Uterus (tissue), 4 donors: Measurements from ENCODE around the gene LAMA5. TPM values are rescaled to one million over a fixed set of nuclear protein-coding genes. Genes with fewer than 3 reads are reported as not detected.

Source experiments
- DNase-seq, 2 donors: peaks; one replicate each; pipeline ENCODE4 v3.0.0-alpha.2; 2019 to 2020
- H3K27ac ChIP-seq, 2 donors: fragments of 200-600 bp; sonication (generic); 1 replicate in 1 of 2; 2 replicates in 1 of 2; pipeline ENCODE4 v1.5.1; 2016 to 2018
- H3K27me3 ChIP-seq, 2 donors: fragments of 200-600 bp; sonication (generic); one replicate each; pipeline ENCODE4 v1.5.1; 2018 to 2019; ENCODE audit warnings: control low read depth in 1 of 2
- H3K36me3 ChIP-seq, 2 donors: fragments of 200-600 bp; sonication (generic); one replicate each; pipeline ENCODE4 v1.5.1; 2019; ENCODE audit warnings: control low read depth in 1 of 2
- H3K4me1 ChIP-seq, 2 donors: fragments of 200-600 bp; sonication (generic); one replicate each; pipeline ENCODE4 v1.5.1; 2018 to 2019; ENCODE audit warnings: control low read depth in 1 of 2
- H3K4me3 ChIP-seq, 2 donors: fragments of 200-600 bp; sonication (generic); 1 replicate in 1 of 2; 2 replicates in 1 of 2; pipeline ENCODE4 v1.5.1; 2018 to 2019; ENCODE audit warnings: mild to moderate bottlenecking in 1 of 2
- H3K9me3 ChIP-seq, 2 donors: fragments of 200-600 bp; sonication (generic); one replicate each; pipeline ENCODE4 v1.5.1; 2019; ENCODE audit warnings: control low read depth in 1 of 2
- CTCF ChIP-seq, 4 experiments: fragments of 200-600 bp in 2 of 4; fragments of 450-650 bp in 2 of 4; sonication (generic) in 2 of 4; IDR thresholded peaks; one replicate each; pipeline ENCODE4 v1.5.1; 2016 to 2019; ENCODE audit warnings: antibody characterized with exemption in 4 of 4, mild to moderate bottlenecking in 2 of 4, moderate library complexity in 1 of 4
- POLR2A ChIP-seq, 2 donors: fragments of 450-650 bp; IDR thresholded peaks; one replicate each; pipeline ENCODE4 v1.6.1; 2016; ENCODE audit warnings: antibody characterized with exemption in 2 of 2, mild to moderate bottlenecking in 1 of 2, moderate library complexity in 1 of 2
- intact Hi-C: fragments of 100-400 bp; cut with DNase I; formaldehyde crosslinking; loops from one replicate; pipeline ENCODE4 v1.15.1; 2023; ENCODE audit warnings: low total_unique reads
- total RNA-seq, 4 donors: library from RNA; depleted of rRNA in 3 of 4; stranded (reverse); fragments of >200 nt in 3 of 4; gene quantifications; one replicate each; pipeline versions ENCODE4 v1.1.0 to v1.2.4, GENCODE V29; 2014 to 2023
- donor health status: DM: yes; HTN: yes; CAD: no.

LAMA5 gene
- total RNA-seq, 4 donors from 2014 or later, result 50.6 to 375 (median 90.8) TPM

GRCh38 chr20:62298577-62299249 is 68.4 kb downstream of the LAMA5 start:
- intact Hi-C loops, result no loop called here
- Histone ChIP-seq H3K27ac (no peak overlapping the region), H3K36me3 (no peaks in the 10 kb centered on the region), H3K4me1 (peaks cover 0 to under 1% of the 10 kb centered on the region in 2 donors), H3K27me3 (no peaks in the 10 kb centered on the region), H3K4me3 (no peak overlapping the region), H3K9me3 (no peaks in the 10 kb centered on the region)
- DNase-seq, result no peak
- no peak for TF ChIP-seq POLR2A (IDR thresholded peaks at IDR 0.05)
- no peak for TF ChIP-seq CTCF (IDR thresholded peaks at IDR 0.05)

- no peak for TF ChIP-seq POLR2A (IDR thresholded peaks at IDR 0.05)
- TF ChIP-seq CTCF (IDR thresholded peaks at IDR 0.05), result no peak
- DNase-seq, result no peak
- no peaks in the 10 kb centered on the region for H3K27me3 ChIP-seq
- no peaks in the 10 kb centered on the region for H3K36me3 ChIP-seq
- intact Hi-C loops, result no loop called here
- no peaks in the 10 kb centered on the region for H3K4me1 ChIP-seq
- H3K9me3 ChIP-seq, result no peaks in the 10 kb centered on the region
- no peak overlapping the region for H3K27ac ChIP-seq
- no peak overlapping the region for H3K4me3 ChIP-seq
Measured at GRCh38 chr20:62297449-62298227, 69.5 kb downstream of the LAMA5 start.

- Histone ChIP-seq H3K9me3 (no peaks in the 10 kb centered on the region), H3K36me3 (no peaks in the 10 kb centered on the region), H3K27ac (no peak overlapping the region), H3K4me1 (no peaks in the 10 kb centered on the region), H3K27me3 (no peaks in the 10 kb centered on the region), H3K4me3 (no peak overlapping the region)
- intact Hi-C loops, result no loop called here
- DNase-seq, result no peak
- TF ChIP-seq CTCF (IDR thresholded peaks at IDR 0.05) (no peak), POLR2A (IDR thresholded peaks at IDR 0.05) (no peak)
Measured at GRCh38 chr20:62296724-62297448, 70.2 kb downstream of the LAMA5 start.

GRCh38 chr20:62294516-62294915 is 72.6 kb downstream of the LAMA5 start:
- Histone ChIP-seq H3K36me3 (no peaks in the 10 kb centered on the region), H3K27me3 (no peaks in the 10 kb centered on the region), H3K27ac (no peak overlapping the region), H3K4me1 (no peaks in the 10 kb centered on the region), H3K4me3 (no peak overlapping the region), H3K9me3 (no peaks in the 10 kb centered on the region)
- TF ChIP-seq CTCF (IDR thresholded peaks at IDR 0.05) (no peak), POLR2A (IDR thresholded peaks at IDR 0.05) (no peak)
- intact Hi-C loops, result no loop called here
- DNase-seq, result no peak

- no peak for DNase-seq
- Histone ChIP-seq H3K27ac (no peak overlapping the region), H3K36me3 (no peaks in the 10 kb centered on the region), H3K9me3 (no peaks in the 10 kb centered on the region), H3K4me1 (no peaks in the 10 kb centered on the region), H3K4me3 (no peak overlapping the region), H3K27me3 (no peaks in the 10 kb centered on the region)
- intact Hi-C loops, result no loop called here
- no peak for TF ChIP-seq CTCF (IDR thresholded peaks at IDR 0.05)
- no peak for TF ChIP-seq POLR2A (IDR thresholded peaks at IDR 0.05)
Measured at GRCh38 chr20:62293946-62294345, 73.2 kb downstream of the LAMA5 start.
